Fibroblast of mammary gland (primary cell): ENCODE results near the gene TMEM208.

ENCODE experiments used
- DNase-seq: peaks from one replicate; pipeline ENCODE4 v3.0.0-alpha.2; 2010; ENCODE audit warnings: low read depth
- H3K4me3 ChIP-seq: 2 replicates; pipeline ENCODE4 v1.5.1; 2011; ENCODE audit warnings: low read depth, mild to moderate bottlenecking, low read length, moderate library complexity; ENCODE audit not compliant: control insufficient read depth
- TF ChIP-seq, protein P1 (sequence below): conservative IDR thresholded peaks from 2 replicates; pipeline ENCODE4 v1.5.1; 2011; ENCODE audit warnings: low read depth, low read length, inconsistent platforms; ENCODE audit not compliant: control insufficient read depth, insufficient read depth

TMEM208 gene

DNA sequence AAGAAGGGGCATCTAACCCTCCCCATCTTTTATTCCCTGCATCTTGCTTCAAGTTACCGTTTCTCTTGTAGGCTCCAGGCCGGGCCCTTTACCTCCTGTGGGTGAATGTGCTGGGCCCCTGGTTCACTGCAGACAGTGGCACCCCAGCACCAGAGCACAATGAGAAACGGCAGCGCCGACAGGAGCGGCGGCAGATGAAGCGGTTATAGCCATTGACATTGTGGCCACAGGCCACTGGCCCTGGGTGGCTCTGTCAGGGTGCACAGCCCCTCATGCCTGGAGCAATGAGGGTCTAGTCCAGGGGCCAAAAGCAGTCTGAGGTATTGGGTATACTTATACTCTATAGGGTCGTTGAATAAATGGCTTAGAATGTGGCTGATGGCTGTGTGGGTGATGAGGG lies 2.0 kb downstream of the TMEM208 start:
- TF ChIP-seq, protein P1, sequence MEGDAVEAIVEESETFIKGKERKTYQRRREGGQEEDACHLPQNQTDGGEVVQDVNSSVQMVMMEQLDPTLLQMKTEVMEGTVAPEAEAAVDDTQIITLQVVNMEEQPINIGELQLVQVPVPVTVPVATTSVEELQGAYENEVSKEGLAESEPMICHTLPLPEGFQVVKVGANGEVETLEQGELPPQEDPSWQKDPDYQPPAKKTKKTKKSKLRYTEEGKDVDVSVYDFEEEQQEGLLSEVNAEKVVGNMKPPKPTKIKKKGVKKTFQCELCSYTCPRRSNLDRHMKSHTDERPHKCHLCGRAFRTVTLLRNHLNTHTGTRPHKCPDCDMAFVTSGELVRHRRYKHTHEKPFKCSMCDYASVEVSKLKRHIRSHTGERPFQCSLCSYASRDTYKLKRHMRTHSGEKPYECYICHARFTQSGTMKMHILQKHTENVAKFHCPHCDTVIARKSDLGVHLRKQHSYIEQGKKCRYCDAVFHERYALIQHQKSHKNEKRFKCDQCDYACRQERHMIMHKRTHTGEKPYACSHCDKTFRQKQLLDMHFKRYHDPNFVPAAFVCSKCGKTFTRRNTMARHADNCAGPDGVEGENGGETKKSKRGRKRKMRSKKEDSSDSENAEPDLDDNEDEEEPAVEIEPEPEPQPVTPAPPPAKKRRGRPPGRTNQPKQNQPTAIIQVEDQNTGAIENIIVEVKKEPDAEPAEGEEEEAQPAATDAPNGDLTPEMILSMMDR = no peak
- H3K4me3 ChIP-seq = no peak overlapping the region
- DNase-seq = no peak

DNA sequence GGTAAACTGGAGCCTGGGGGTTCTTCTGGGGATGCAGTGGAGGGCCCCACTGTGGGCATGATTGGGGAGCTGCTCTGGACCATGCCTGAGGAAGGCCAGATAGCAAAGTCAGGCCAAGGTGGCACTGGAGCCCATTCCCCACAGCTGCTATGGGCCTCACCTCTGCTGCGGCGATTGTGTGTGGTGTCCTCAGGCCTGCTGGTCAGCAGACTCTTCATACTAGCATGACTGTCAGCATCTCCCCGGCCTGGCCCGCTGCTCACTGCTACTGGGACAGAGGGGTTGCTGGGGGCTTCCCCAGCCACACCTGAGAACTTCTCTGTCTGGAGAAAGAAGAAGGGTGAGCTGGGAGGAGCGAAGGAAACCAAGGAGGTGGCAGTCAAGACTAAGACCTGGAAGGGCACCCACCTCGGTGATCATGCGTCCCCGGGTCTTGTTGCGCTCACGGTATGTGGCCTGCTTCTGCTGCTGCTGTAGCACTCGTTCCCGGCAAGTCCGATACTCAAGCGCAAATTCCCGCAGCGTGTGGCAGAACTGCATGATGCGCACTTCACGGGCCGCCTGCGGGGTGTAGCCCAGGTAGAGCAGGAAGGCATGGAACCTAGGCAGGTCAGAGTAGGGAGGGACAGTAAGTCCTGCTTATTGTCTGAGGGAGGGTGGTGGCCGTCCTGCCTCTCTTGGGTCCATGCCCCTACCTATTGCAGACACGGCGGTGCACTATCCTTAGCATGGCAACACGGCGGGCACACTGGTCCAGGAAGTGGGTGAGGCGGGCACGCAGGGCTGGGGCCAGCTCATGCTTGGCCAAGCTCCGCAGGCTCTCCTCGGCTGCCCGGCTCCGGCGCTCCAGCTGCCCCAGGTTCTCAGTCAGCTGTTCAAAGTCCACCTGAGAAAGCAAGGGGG lies 3.2 kb downstream of the TMEM208 start:
- no peak overlapping the region for H3K4me3 ChIP-seq
- no peak for DNase-seq
- TF ChIP-seq, protein P1 = no peak

DNA sequence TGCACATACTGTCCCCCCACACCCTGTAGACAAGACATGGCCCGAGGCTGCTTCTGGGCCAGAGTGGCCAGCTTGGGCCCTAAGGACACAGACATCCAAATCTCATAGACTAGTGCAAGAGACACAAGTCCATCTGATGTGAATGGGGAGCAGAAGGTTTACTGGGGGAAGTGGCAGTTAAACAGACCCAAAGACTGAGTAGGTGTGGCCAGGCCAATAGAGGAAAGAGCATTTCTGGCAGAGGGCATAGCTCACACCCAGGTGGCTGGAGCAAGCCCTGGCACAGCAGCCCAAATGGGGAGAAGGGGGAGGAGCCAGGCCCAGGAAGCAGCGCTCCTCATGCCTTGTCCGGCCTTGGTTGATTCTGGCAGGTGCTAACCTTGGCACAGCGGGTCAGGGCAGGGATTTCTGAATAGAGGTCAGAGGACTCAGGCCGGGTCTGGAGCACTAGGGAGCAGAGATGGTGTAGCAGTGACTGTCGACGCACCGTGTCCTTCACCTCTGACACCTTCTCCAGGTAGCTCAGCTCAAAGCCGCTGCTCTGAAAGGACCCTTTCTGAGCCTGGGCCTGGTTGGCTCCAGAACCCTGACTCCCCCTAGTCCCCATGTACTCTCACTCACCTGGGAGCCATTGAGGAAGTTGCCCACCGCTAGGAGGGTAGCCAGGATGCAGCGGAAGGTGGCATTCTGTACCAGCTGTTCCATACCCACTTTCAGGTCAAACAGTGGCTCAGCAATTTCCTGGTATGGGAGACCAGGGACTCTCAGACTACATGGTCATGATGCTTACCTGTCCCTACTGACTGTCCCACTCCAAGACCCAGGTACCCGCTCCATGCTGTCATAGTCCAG lies 4.1 kb downstream of the TMEM208 start:
- no peak overlapping the region for H3K4me3 ChIP-seq
- TF ChIP-seq, protein P1 = no peak
- DNase-seq = no peak

DNA sequence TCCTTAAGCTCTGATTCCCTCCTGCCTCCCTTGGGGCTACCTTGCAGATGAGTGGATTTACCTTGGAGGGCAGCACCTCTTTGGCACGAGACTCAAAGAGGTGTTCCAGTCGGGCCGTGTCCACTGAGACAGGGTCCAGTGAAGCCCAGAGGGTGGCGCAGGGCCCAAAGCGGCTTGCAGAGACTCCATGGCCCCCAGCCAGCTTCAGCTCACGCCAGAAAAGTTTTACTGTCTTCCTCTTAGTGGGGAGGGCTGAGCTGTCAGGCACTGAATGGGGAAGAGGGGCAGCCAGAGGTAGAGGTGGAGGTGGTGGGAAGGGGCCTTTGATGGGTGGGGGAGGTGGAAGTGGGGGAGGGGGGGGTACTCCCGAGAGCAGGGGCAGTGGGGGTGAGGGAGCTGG lies 6.7 kb downstream of the TMEM208 start:
- TF ChIP-seq, protein P1 = no peak

DNA sequence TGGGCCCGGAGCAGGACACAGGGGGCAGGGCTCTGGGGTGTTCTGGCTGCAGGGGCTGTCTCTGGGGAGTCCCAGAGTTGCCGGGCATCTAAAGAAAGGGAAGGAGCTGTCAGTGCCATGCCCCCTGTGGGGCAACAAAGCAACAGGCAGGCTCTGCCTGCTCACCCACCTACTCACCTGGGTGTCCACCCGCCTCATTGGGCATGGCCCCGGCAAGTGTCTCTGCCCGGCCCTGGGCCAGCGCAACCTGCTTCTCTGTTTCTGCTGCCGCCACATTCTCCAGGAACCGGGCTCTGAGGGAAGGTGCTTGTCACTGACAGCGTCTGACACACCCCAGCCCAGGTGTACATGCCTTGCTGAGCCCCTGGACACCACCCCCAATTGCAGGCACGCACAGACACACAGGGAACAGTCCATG lies 7.3 kb downstream of the TMEM208 start:
- H3K4me3 ChIP-seq = no peak overlapping the region
- DNase-seq = no peak
- TF ChIP-seq, protein P1 = no peak

More for the DNA sequence above, 6.7 kb downstream of the TMEM208 start:
- no peak for DNase-seq
- H3K4me3 ChIP-seq = no peak overlapping the region

DNA sequence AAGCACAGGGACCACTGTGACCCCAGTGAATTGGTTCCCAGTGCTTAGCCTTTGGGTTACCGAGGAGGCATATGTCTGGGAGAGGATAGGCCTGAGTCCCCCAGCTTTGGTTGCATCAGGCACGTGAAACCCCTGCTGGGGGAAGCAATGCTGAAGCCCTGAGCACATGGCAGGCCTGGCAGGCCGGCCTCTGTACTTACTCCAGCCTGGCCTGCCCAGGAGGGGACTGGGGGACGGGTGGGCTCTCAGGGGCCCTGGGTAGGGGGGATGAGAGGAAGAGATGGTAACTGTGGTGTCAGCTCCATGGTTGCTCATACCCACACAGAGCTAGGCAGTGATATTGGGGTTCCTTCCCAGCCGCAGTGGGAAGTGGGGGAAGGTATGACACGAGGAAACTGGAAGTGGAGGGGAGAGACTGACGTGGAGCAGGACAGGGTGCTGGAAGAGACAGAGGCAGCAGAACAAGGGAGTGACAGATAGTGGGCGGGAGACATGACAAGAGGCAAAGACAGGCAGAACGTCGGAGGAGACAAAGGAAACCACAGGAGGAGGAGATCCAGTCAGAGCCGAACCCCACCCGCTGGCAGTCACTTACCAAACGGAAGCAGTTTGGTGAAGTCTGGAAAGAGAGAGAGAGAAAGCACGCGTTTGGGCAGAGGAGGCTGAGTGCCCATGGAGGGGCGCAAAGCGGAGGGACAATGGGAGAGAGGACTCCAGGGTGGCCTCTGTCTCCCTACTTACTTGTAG lies 9.1 kb downstream of the TMEM208 start:
- no peak for DNase-seq

More for the DNA sequence above, 9.1 kb downstream of the TMEM208 start:
- no peak overlapping the region for H3K4me3 ChIP-seq
- TF ChIP-seq, protein P1 = no peak
